B cell (primary cell): ENCODE results near the gene FLRT1. TPM values are rescaled to one million over a fixed set of nuclear protein-coding genes. Genes with fewer than 3 reads are reported as not detected.

Experiments used
- ATAC-seq: fragments of 200-7000 bp; cut with Tn5 transposase; one replicate; pipeline ENCODE4 v1.10.0; 2021; ENCODE audit warnings: low read depth, mild to moderate bottlenecking, moderate number of reproducible peaks, moderate library complexity
- CTCF ChIA-PET: fragments of 350-600 bp; sonication (Branson Sonifier 250); formaldehyde crosslinking; loops from one replicate; lab custom pipeline; 2021; ENCODE audit warnings: antibody characterized with exemption, inconsistent platforms; lab: Charles Lee
- POLR2A ChIA-PET: fragments of 350-600 bp; sonication (Branson Sonifier 250); formaldehyde crosslinking; loops from one replicate; lab custom pipeline; 2021; ENCODE audit warnings: antibody characterized with exemption; lab: Charles Lee
- DNase-seq: peaks from one replicate; pipeline ENCODE4 v3.0.0; 2013
- H2AFZ ChIP-seq: 2 replicates; pipeline ENCODE4 v1.6.1; 2012; ENCODE audit warnings: mild to moderate bottlenecking, low read depth, low read length; ENCODE audit not compliant: insufficient read depth, poor library complexity, severe bottlenecking
- H3K27ac ChIP-seq, 2 donors: 1 replicate in 1 of 2; 2 replicates in 1 of 2; pipeline ENCODE4 v1.5.1; 2012 to 2013; ENCODE audit warnings: low read length in 2 of 2, mild to moderate bottlenecking in 2 of 2, moderate library complexity in 1 of 2
- H3K27me3 ChIP-seq, 4 experiments: fragments of 200-600 bp in 1 of 4; sonication (generic) in 1 of 4; replicated peaks in 1 of 4; 1 replicate in 2 of 4; 2 replicates in 2 of 4; pipeline versions ENCODE4 v1.6.1 to v1.7.0; 2013 to 2016; ENCODE audit warnings: low read length in 3 of 4, mild to moderate bottlenecking in 2 of 4, mixed read lengths in 1 of 4, moderate library complexity in 1 of 4; ENCODE audit not compliant: insufficient read depth in 4 of 4, control insufficient read depth in 3 of 4; ENCODE audit errors: control extremely low read depth in 1 of 4
- H3K36me3 ChIP-seq, 2 experiments: replicated peaks in 1 of 2; 1 replicate in 1 of 2; 2 replicates in 1 of 2; pipeline versions ENCODE4 v1.6.1 to v1.7.1; 2013; ENCODE audit warnings: low read length in 1 of 2; ENCODE audit not compliant: insufficient read depth in 2 of 2, control insufficient read depth in 1 of 2; ENCODE audit errors: control extremely low read depth in 1 of 2, extremely low read depth in 1 of 2
- H3K4me1 ChIP-seq, 2 donors: fragments of 200-600 bp in 1 of 2; sonication (generic) in 1 of 2; 1 replicate in 1 of 2; 2 replicates in 1 of 2; pipeline versions ENCODE4 v1.5.1 to v1.6.1; 2013 to 2017; ENCODE audit warnings: low read length in 2 of 2; ENCODE audit not compliant: control insufficient read depth in 2 of 2, insufficient read depth in 2 of 2
- H3K4me2 ChIP-seq: replicated peaks from 2 replicates; pipeline ENCODE3; 2012; ENCODE audit warnings: mild to moderate bottlenecking, low read depth, low read length; ENCODE audit not compliant: poor library complexity, severe bottlenecking
- H3K4me3 ChIP-seq, 5 experiments: fragments of 200-600 bp in 1 of 5; sonication (generic) in 1 of 5; 1 replicate in 3 of 5; 2 replicates in 2 of 5; pipeline versions ENCODE4 v1.5.1 to v1.7.0; 2011 to 2016; ENCODE audit warnings: low read length in 4 of 5, mild to moderate bottlenecking in 4 of 5, low read depth in 2 of 5, control low read depth in 1 of 5, moderate library complexity in 1 of 5; ENCODE audit not compliant: insufficient read depth in 1 of 5; ENCODE audit errors: control extremely low read depth in 1 of 5, extremely low read depth in 1 of 5
- H3K79me2 ChIP-seq: fragments of 200-600 bp; sonication (generic); one replicate; pipeline ENCODE4 v1.6.0; 2016; ENCODE audit warnings: low read length; ENCODE audit not compliant: control insufficient read depth, insufficient read depth
- H3K9ac ChIP-seq: fragments of 200-600 bp; sonication (generic); 2 replicates; pipeline ENCODE4 v1.6.1; 2017; ENCODE audit warnings: mild to moderate bottlenecking, low read length, moderate library complexity
- H3K9me3 ChIP-seq, 3 donors: one replicate each; pipeline versions ENCODE4 v1.6.1 to v1.7.1; 2013; ENCODE audit warnings: low read length in 2 of 3; ENCODE audit not compliant: control insufficient read depth in 2 of 3, insufficient read depth in 1 of 3; ENCODE audit errors: control extremely low read depth in 1 of 3
- H4K20me1 ChIP-seq: 2 replicates; pipeline ENCODE4 v1.6.0; 2012; ENCODE audit warnings: mild to moderate bottlenecking, low read length; ENCODE audit not compliant: insufficient read depth, control insufficient read depth, poor library complexity, severe bottlenecking
- H3K27ac Mint-ChIP-seq: one replicate; pipeline ENCODE4 v1.8.0; 2021; ENCODE audit warnings: mixed read lengths
- H3K27me3 Mint-ChIP-seq: one replicate; pipeline ENCODE4 v1.8.0; 2021; ENCODE audit warnings: mixed read lengths
- H3K4me1 Mint-ChIP-seq: one replicate; pipeline ENCODE4 v1.8.0; 2021; ENCODE audit warnings: mixed read lengths
- H3K4me3 Mint-ChIP-seq: one replicate; pipeline ENCODE4 v1.8.0; 2021; ENCODE audit warnings: mixed read lengths
- H3K9me3 Mint-ChIP-seq: one replicate; pipeline ENCODE4 v1.8.0; 2022; ENCODE audit warnings: mixed read lengths; ENCODE audit not compliant: insufficient read depth
- CTCF ChIP-seq: fragments of 200-600 bp; IDR thresholded peaks from one replicate; pipeline ENCODE4 v1.8.0; 2022; ENCODE audit warnings: antibody characterized with exemption, mild to moderate bottlenecking
- EZH2 ChIP-seq: IDR thresholded peaks from 2 replicates; pipeline ENCODE4 v1.6.1; 2012; ENCODE audit warnings: borderline replicate concordance, low read depth, mild to moderate bottlenecking, moderate library complexity, low read length; ENCODE audit not compliant: insufficient read depth, poor library complexity, severe bottlenecking
- WGBS: methylation state at CpG from one replicate; pipeline ENCODE4 v1.1.5; 2013; ENCODE audit warnings: missing lambda C conversion rate; ENCODE audit not compliant: insufficient coverage; 5-methylcytosine and 5-hydroxymethylcytosine counted together
- intact Hi-C: fragments of 100-400 bp; cut with micrococcal nuclease; formaldehyde crosslinking; loops from one replicate; pipeline ENCODE4 v1.10.0; 2022
- polyA plus RNA-seq: library from polyadenylated mRNA; depleted of rRNA; stranded (reverse); fragments of >200 nt; gene quantifications from 2 replicates; pipeline ENCODE4 v1.2.3, GENCODE V29; 2012
- total RNA-seq, 2 donors: library from RNA; stranded (reverse); fragments of 120-200 nt in 1 of 2; gene quantifications; 1 replicate in 1 of 2; 2 replicates in 1 of 2; pipeline versions ENCODE4 v1.2.3 to v1.2.4, GENCODE V29; 2013 to 2022

The FLRT1 gene
- total and polyA plus RNA-seq, 2 donors (not counting 1 experiment from before 2014, with no cell fraction given): not detected

- Mint-ChIP-seq H3K4me3 (no peak overlapping the region), H3K4me1 (no peaks in the 10 kb centered on the region), H3K27me3 (no peaks in the 10 kb centered on the region), H3K9me3 (no peaks in the 10 kb centered on the region), H3K27ac (no peak overlapping the region)
- no peaks in the 10 kb centered on the region for H3K4me1 ChIP-seq
- no peak for TF ChIP-seq CTCF
- TF ChIP-seq EZH2: no peak
- H3K27ac ChIP-seq: no peak overlapping the region
- no peaks in the 10 kb centered on the region for H3K36me3 ChIP-seq
- 97% methylated on average over 11 of the region's 11 CpGs for WGBS
- ATAC-seq: no peak
- DNase-seq: no peak
- ChIA-PET POLR2A (no interaction called here), CTCF (no interaction called here)
- no peak overlapping the region for H2AFZ ChIP-seq
- H4K20me1 ChIP-seq: no peaks in the 10 kb centered on the region
- H3K4me3 ChIP-seq: no peak overlapping the region
- H3K4me2 ChIP-seq: no peak overlapping the region
- intact Hi-C loops: no loop called here
- H3K9ac ChIP-seq: no peak overlapping the region
- no peaks in the 10 kb centered on the region for H3K79me2 ChIP-seq
- H3K9me3 ChIP-seq: no peaks in the 10 kb centered on the region
- H3K27me3 ChIP-seq: no peaks in the 10 kb centered on the region
Measured at GRCh38 chr11:64078284-64078683, 42.6 kb downstream of the FLRT1 start.

- ATAC-seq (no peak), DNase-seq (no peak)
- TF ChIP-seq CTCF: no peak
- H2AFZ ChIP-seq: no peak overlapping the region
- WGBS: 91% methylated on average over 13 of the region's 13 CpGs
- Mint-ChIP-seq H3K27me3 (no peaks in the 10 kb centered on the region), H3K27ac (no peak overlapping the region), H3K9me3 (no peaks in the 10 kb centered on the region), H3K4me3 (no peak overlapping the region), H3K4me1 (no peaks in the 10 kb centered on the region)
- ChIA-PET CTCF (no interaction called here), POLR2A (no interaction called here)
- H3K79me2 ChIP-seq: no peaks in the 10 kb centered on the region
- no peaks in the 10 kb centered on the region for H3K27me3 ChIP-seq
- H4K20me1 ChIP-seq: no peaks in the 10 kb centered on the region
- no peak overlapping the region for H3K4me2 ChIP-seq
- no peak overlapping the region for H3K4me3 ChIP-seq
- no peak overlapping the region for H3K9ac ChIP-seq
- intact Hi-C loops: no loop called here
- H3K27ac ChIP-seq: no peak overlapping the region
- H3K36me3 ChIP-seq: no peaks in the 10 kb centered on the region
- no peaks in the 10 kb centered on the region for H3K9me3 ChIP-seq
- no peaks in the 10 kb centered on the region for H3K4me1 ChIP-seq
Measured at GRCh38 chr11:64078905-64079304, 43.2 kb downstream of the FLRT1 start.
